ENCODE data around the gene ERN1. TPM values are rescaled to one million over a fixed set of nuclear protein-coding genes. Genes with fewer than 3 reads are reported as not detected.

Gene ERN1
- total RNA-seq, 1 donor from 2014 or later, result 52.1 TPM

DNA sequence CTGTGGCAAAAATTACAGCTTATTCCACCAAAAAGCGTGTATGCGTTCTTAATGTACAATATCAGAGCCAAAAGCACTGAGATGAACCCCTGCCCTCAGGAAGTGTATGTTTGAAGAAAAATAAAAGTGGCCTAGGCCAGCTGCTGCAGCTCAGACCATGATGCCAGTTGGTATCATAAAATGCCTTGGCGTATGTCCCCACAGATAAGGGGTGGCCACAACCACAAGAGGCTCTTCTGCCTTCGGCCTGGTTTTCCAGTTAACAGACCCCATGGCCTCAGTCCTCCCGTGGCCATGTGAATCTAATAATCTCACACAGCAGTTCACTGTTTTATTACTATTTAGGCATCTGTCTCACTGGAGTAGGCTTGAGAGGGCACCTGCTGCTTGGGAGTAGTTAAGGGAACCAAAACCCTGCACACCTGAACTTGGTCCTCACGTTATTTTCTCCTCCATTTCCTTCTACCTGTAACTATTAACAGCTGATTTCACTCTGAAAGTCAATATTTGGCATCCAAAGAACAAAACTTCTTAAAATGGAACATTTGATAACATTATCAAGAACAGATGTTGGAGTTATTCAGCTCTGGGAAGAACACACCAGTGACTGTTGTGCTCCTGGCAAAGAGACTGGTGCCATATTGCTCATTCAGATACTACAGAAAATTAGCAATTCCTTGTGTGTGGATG is 34.8 kb upstream of the ERN1 start:
- intact Hi-C loops (cut with micrococcal nuclease), result no loop called here
- Mint-ChIP-seq H3K27me3 (no peaks in the 10 kb centered on the region), H3K4me3 (no peak overlapping the region), H3K9me3 (no peaks in the 10 kb centered on the region), H3K4me1 (peaks cover 3% of the 10 kb centered on the region), H3K27ac (no peak overlapping the region), H3K36me3 (ENCODE audit: low read depth) (peaks cover 8% of the 10 kb centered on the region)
- DNase-seq, result no peak

DNA sequence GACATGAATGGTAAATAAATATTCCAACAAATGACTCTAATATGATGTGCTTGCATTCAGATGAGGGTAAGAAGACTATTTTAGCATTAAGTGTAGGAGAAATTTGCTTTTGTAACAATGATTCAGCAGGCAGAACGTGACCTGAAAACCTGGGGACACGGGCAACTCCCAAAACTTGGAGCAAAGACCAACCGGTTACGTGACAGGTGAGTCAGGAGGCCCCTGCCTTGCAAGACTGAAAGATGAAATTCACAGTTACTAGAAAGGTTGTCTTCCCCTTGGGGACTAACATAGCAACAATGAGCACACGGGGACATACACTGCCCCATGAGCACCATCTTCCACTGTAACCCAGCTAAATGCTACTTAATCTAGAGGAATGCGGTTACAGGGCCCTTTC is 33.5 kb upstream of the ERN1 start:
- Mint-ChIP-seq H3K4me3 (no peak overlapping the region), H3K27ac (no peak overlapping the region), H3K9me3 (no peaks in the 10 kb centered on the region), H3K27me3 (no peaks in the 10 kb centered on the region), H3K36me3 (ENCODE audit: low read depth) (peaks cover 7% of the 10 kb centered on the region), H3K4me1 (peaks cover 3% of the 10 kb centered on the region)
- DNase-seq, result no peak
- intact Hi-C loops (cut with micrococcal nuclease), result no loop called here

DNA sequence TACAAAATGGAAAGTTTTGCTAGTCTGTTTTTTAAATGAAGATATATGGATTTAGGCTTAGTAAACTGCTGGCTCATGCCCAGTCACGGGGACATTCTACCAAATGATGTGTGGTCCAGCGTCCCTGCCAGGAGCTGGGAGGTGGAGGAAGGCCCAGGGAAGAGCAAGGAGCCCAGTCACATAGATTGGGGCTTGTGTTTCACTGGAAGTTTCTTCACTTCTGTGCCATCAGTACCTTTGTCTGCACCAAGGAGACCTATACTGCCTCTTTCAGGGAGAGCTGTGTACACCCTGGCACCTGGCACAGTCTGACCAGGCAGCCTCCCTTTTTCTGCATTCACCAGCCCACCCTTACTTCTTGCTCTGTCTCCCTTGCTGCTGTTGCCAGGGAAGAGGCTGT is 32.6 kb upstream of the ERN1 start:
- no peak overlapping the region for H3K27ac Mint-ChIP-seq
- no peaks in the 10 kb centered on the region for H3K27me3 Mint-ChIP-seq
- DNase-seq, result no peak
- H3K9me3 Mint-ChIP-seq, result no peaks in the 10 kb centered on the region
- H3K4me1 Mint-ChIP-seq, result peaks cover 3% of the 10 kb centered on the region
- H3K36me3 Mint-ChIP-seq (ENCODE audit: low read depth), result peaks cover 6% of the 10 kb centered on the region
- intact Hi-C loops (cut with micrococcal nuclease), result no loop called here
- no peak overlapping the region for H3K4me3 Mint-ChIP-seq

DNA sequence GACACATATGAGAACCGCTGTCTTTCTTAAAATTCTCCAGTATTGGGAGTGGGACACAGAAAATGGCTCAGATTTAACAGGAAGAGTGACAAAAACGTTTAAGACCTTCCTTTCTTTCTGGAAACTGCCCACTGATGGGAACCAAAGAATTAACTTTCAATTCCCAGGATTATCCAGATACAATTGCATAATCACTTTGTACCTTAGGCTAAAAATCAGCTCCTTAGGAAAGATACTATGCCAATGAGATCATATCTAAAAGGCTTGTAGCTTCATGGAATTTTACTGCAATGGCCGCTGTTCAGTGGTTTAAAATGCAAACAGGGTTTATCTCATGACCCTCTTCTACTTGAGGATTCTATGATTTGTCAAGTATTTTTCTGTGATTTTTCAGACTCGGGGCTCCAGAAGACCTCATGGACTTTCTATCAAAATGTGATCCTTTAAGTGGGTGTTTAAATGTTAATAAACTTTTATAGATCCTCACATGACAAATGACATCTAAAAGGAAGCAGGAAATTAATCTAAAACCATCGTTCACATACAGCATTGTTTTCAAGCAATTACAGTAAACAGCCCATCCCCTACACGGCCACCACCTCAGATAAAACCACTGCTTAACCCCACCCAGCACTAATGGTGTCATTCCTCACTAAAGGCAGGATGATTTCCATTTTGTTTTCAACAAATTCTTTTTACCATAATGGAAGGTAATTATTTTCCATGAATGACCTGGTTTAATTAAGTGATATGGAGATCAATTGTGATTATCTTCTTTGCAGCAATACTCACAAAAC is 31.6 kb upstream of the ERN1 start:
- peaks cover 3% of the 10 kb centered on the region for H3K4me1 Mint-ChIP-seq
- H3K4me3 Mint-ChIP-seq, result no peak overlapping the region
- intact Hi-C loops (cut with micrococcal nuclease), result no loop called here
- H3K36me3 Mint-ChIP-seq (ENCODE audit: low read depth), result peaks cover 3% of the 10 kb centered on the region
- no peaks in the 10 kb centered on the region for H3K27me3 Mint-ChIP-seq
- H3K27ac Mint-ChIP-seq, result peak overlapping the region; percentile 20
- DNase-seq, result no peak
- H3K9me3 Mint-ChIP-seq, result no peaks in the 10 kb centered on the region

DNA sequence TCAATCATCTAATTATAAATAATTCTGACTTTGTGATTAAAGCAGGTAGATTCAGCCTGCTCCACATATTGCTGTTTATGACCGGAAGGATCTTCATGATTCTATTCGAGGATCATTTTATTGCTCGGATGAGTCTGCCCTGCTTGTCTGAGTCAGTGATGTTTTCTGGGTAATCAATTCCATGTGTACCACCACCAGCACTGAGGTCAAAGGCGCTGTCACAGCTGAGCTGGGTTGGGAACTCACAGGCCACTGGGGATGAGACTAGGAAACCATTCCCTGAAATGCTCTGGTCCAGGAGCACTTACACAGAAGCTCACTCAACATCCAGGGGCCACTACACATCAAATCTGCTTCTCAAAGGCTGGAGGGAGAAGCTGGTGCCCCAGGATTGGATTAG is 30.4 kb upstream of the ERN1 start:
- no peak overlapping the region for H3K27ac Mint-ChIP-seq
- H3K4me1 Mint-ChIP-seq, result peaks cover 3% of the 10 kb centered on the region
- no peak for DNase-seq
- no peaks in the 10 kb centered on the region for H3K27me3 Mint-ChIP-seq
- no peak overlapping the region for H3K4me3 Mint-ChIP-seq
- intact Hi-C loops (cut with micrococcal nuclease), result no loop called here
- peaks cover 3% of the 10 kb centered on the region for H3K36me3 Mint-ChIP-seq (ENCODE audit: low read depth)
- no peaks in the 10 kb centered on the region for H3K9me3 Mint-ChIP-seq

DNA sequence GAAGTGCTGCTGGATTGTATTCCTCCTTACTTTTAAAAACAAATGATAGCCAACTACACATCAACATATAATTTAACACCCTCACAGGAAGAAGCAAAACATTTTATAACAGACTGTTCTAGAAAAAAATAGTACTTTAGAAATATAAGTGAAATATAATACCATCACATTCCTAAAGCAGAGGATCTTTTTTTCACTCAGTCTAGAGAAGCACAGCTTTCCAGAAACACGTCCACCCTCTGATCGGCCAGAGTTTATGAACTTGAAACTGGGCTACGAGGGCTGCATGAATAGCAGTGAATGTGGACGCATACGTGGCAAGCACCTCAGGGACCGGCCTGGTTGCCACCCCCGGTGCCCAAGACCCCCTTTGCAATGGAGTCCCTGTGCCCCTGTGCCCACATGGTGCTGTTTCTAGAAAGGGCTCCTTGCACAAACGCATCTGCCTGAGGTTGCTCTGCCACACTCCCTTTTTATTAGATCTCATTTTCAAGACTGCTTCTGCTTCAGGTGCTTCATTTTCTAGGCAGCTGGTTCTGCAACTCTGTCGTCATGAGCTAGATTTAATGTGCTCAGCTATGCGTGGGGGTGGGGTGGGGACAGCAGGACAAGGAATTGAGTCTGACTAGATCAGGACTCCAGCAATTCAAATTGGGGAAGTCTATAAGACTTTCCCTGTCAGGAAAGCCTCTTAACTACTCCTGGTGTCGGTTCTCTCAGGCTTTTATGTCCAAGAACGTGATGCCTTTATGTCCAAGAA is 29.1 kb upstream of the ERN1 start:
- no peaks in the 10 kb centered on the region for H3K9me3 Mint-ChIP-seq
- no peak overlapping the region for H3K4me3 Mint-ChIP-seq
- DNase-seq, result no peak
- intact Hi-C loops (cut with micrococcal nuclease), result no loop called here
- peaks cover 4% of the 10 kb centered on the region for H3K36me3 Mint-ChIP-seq (ENCODE audit: low read depth)
- H3K27ac Mint-ChIP-seq, result no peak overlapping the region
- peaks cover 5% of the 10 kb centered on the region for H3K4me1 Mint-ChIP-seq
- no peaks in the 10 kb centered on the region for H3K27me3 Mint-ChIP-seq

DNA sequence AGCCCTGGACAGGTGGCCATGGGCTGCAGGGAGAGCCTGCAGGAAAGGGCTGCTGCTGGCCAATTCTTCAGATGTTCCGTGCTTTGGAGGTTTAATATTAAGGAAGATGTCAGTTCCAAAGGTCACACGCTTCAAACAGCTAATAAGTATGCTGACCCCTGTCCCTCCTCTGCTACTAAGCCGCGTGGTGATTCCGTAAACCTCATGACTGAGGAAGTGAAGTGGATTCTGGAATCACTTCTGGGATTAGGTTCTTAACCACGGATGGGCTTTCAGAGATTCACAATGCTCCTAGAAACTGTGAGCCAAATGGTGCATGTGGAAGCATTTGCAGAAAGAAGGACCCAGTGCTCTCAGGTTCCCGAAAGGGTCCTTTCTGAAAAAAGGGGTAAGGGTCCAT is 28.5 kb upstream of the ERN1 start:
- Mint-ChIP-seq H3K27ac (no peak overlapping the region), H3K4me3 (no peak overlapping the region), H3K27me3 (no peaks in the 10 kb centered on the region), H3K36me3 (ENCODE audit: low read depth) (peaks cover 4% of the 10 kb centered on the region), H3K4me1 (peaks cover 5% of the 10 kb centered on the region), H3K9me3 (no peaks in the 10 kb centered on the region)
- intact Hi-C loops (cut with micrococcal nuclease), result no loop called here
- no peak for DNase-seq

DNA sequence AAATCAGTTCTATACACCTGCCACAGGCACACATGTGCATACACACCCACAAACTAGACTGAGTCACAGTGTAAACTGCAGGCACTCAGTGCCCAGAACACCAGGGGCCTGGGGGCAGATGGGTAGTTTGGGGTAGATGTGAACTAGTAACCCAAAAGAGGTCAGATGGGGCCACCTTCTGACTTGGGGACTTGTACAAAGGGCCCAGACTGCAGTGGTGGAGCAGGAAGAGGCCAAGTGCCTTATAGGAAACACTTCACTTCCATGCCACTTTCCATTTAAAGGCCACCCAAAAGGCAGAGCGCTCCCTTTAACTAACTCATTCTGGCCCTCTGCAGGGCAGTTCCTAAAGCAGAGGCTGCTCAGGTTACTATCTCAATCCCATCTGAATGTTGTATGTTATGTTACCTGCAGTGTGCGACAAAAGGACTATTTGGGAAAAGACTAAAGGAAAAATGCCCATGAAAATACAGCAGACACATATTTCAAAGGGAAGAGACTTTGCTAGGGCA is 27.8 kb upstream of the ERN1 start:
- peaks cover 5% of the 10 kb centered on the region for H3K4me1 Mint-ChIP-seq
- no peak overlapping the region for H3K4me3 Mint-ChIP-seq
- H3K27ac Mint-ChIP-seq, result no peak overlapping the region
- DNase-seq, result no peak
- intact Hi-C loops (cut with micrococcal nuclease), result no loop called here
- H3K36me3 Mint-ChIP-seq (ENCODE audit: low read depth), result peaks cover 8% of the 10 kb centered on the region
- no peaks in the 10 kb centered on the region for H3K27me3 Mint-ChIP-seq
- H3K9me3 Mint-ChIP-seq, result no peaks in the 10 kb centered on the region

DNA sequence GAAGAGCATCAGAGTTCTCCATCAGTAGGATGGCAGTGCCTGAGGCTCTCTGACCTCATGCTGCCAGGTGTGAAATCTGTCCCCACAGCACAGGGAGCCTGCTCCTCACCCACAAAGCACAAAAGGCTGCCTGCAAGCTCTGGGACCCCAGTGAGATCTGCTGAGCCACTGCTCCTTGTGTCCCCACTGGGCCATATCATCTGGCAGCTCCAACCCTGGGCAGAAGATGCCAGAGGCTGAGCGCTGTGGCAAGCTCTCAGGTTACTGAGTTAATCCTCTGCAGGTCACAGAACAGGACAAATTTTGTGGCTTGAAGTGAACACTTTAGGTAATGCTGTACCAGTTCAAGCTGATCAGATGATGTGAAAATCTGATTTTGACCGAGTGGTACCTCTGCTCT is 26.7 kb upstream of the ERN1 start:
- Mint-ChIP-seq H3K27me3 (no peaks in the 10 kb centered on the region), H3K4me1 (peaks cover 2% of the 10 kb centered on the region), H3K9me3 (no peaks in the 10 kb centered on the region), H3K27ac (no peak overlapping the region), H3K4me3 (no peak overlapping the region), H3K36me3 (ENCODE audit: low read depth) (peaks cover 14% of the 10 kb centered on the region)
- DNase-seq, result no peak
- intact Hi-C loops (cut with micrococcal nuclease), result no loop called here

DNA sequence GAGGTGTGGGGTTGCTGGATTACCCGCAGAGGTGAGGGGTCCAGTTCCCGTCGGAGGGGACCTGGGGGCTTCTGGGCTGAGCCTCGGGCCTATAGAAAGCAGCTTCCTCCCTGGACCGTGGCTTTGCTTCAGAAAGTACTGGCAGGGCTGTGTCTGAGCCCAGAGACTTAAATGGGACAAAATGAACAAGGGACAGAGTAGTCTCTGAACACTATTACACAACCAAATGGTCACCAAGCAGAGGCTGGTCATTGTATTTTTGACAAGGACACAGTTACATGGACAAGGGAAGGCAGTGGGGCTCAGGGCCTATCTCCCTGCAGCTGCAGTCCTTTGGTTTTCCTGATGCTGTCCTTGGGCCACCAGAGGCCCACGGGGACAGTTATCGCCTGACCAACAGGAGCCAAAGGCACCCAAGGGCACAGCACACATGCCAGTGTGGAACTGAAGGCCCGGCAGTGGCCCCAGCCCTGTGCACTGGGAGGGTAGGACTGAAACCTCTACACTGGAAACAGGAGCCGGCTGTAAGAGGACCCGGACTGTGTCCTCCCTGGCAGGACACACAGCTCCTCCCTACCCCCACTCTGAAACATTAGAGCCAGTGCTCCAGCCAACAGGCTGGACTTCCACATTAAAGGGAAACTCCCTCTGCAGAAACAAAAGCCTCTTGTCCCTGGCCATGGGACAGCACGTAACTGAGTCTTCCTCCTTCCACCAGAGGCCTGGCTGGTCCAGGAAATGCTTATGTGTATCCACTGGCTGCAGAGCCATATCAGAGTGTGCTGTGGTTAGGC is 26.0 kb upstream of the ERN1 start:
- H3K27me3 Mint-ChIP-seq, result no peaks in the 10 kb centered on the region
- H3K4me3 Mint-ChIP-seq, result no peak overlapping the region
- intact Hi-C loops (cut with micrococcal nuclease), result no loop called here
- H3K9me3 Mint-ChIP-seq, result no peaks in the 10 kb centered on the region
- peaks cover 18% of the 10 kb centered on the region for H3K36me3 Mint-ChIP-seq (ENCODE audit: low read depth)
- no peak overlapping the region for H3K27ac Mint-ChIP-seq
- no peak for DNase-seq
- peaks cover 2% of the 10 kb centered on the region for H3K4me1 Mint-ChIP-seq

DNA sequence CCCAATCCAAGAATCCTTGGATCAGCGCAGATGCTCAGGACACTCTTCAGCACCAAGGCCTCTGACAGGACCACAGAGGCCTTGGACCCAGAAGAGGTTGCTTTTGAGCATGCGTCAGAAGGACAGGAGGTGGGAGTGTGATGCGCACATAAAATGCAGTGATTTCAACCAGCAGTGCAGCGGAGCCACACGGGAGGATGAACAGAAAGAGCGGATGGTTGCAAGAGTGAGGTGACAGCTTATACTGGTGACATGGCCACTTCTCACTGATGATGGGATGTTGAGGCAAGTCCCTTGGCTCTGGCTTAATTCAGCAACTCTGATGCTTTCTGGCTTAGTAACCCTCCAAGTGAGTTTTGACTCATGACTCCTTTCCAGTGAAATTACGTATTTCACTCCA is 25.2 kb upstream of the ERN1 start:
- no peaks in the 10 kb centered on the region for H3K9me3 Mint-ChIP-seq
- H3K27ac Mint-ChIP-seq, result no peak overlapping the region
- intact Hi-C loops (cut with micrococcal nuclease), result no loop called here
- H3K4me1 Mint-ChIP-seq, result peaks cover 2% of the 10 kb centered on the region
- no peak for DNase-seq
- H3K27me3 Mint-ChIP-seq, result no peaks in the 10 kb centered on the region
- H3K4me3 Mint-ChIP-seq, result no peak overlapping the region
- H3K36me3 Mint-ChIP-seq (ENCODE audit: low read depth), result peaks cover 22% of the 10 kb centered on the region

DNA sequence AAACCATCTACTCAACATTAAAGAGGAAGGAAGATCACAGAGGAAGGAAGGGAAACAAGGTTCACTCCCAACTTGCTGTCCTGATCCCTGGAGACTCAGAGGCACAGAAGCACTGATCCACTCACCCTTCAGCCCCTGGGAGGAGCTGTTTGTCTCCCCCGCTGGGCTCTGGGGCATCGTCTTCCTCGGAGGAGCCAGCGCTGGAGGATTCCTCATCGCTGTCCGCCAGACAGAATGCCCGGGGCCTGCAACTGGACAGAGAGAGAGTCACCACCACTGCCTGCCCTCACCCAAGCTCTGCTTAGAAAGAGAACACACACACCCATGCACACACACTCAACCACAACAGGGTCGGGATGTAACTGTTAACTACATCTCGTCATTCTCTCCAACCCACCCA is 24.8 kb upstream of the ERN1 start:
- no peaks in the 10 kb centered on the region for H3K9me3 Mint-ChIP-seq
- intact Hi-C loops (cut with micrococcal nuclease), result no loop called here
- no peak overlapping the region for H3K4me3 Mint-ChIP-seq
- H3K36me3 Mint-ChIP-seq (ENCODE audit: low read depth), result peaks cover 22% of the 10 kb centered on the region
- no peak for DNase-seq
- H3K27ac Mint-ChIP-seq, result no peak overlapping the region
- no peaks in the 10 kb centered on the region for H3K27me3 Mint-ChIP-seq
- H3K4me1 Mint-ChIP-seq, result peaks cover 2% of the 10 kb centered on the region

DNA sequence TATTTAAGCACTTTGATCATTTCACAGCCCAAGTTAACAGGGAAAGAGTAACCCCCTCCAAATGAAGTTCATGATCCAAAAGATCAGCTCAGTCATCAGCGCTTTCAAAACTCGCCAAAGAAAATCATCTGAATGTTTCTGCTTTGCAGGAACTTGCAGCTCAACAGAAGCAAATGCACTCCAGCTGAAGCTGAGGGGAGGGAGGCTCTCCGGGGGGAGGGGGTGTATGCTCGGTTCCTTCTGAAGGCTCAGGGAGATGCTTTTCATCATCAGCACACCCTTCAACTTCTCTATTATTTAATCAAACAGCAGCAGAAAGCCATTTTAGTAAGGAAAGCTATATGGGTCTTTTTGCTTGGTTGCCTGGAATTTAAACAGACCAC is 24.4 kb upstream of the ERN1 start:
- H3K4me1 Mint-ChIP-seq, result peaks cover 2% of the 10 kb centered on the region
- H3K9me3 Mint-ChIP-seq, result no peaks in the 10 kb centered on the region
- no peak for DNase-seq
- H3K36me3 Mint-ChIP-seq (ENCODE audit: low read depth), result peaks cover 22% of the 10 kb centered on the region
- H3K27me3 Mint-ChIP-seq, result no peaks in the 10 kb centered on the region
- H3K27ac Mint-ChIP-seq, result no peak overlapping the region
- H3K4me3 Mint-ChIP-seq, result no peak overlapping the region
- intact Hi-C loops (cut with micrococcal nuclease), result no loop called here
